Neural crest cell (in vitro differentiated cells): ENCODE results near the gene WSCD1. TPM values are rescaled to one million over a fixed set of nuclear protein-coding genes. Genes with fewer than 3 reads are reported as not detected.

Experiments used
- DNase-seq: peaks from one replicate; pipeline ENCODE4 v3.0.0; 2021; ENCODE audit warnings: low read depth, mixed read lengths, low spot score
- H3K27ac Mint-ChIP-seq: one replicate; pipeline ENCODE4 v1.8.0; 2021; ENCODE audit warnings: mild to moderate bottlenecking, mixed read lengths; ENCODE audit not compliant: unreplicated experiment
- H3K27me3 Mint-ChIP-seq: 2 replicates; pipeline ENCODE4 v1.8.0; 2021; ENCODE audit warnings: low read depth, mild to moderate bottlenecking, mixed read lengths
- H3K36me3 Mint-ChIP-seq: 2 replicates; pipeline ENCODE4 v1.8.0; 2021; ENCODE audit warnings: low read depth, mild to moderate bottlenecking, mixed read lengths
- H3K4me1 Mint-ChIP-seq: 2 replicates; pipeline ENCODE4 v1.8.0; 2021; ENCODE audit warnings: mixed read lengths
- H3K4me3 Mint-ChIP-seq: one replicate; pipeline ENCODE4 v1.8.0; 2021; ENCODE audit warnings: mild to moderate bottlenecking, mixed read lengths
- H3K9me3 Mint-ChIP-seq: 2 replicates; pipeline ENCODE4 v1.8.0; 2021; ENCODE audit warnings: mixed read lengths
- CTCF ChIP-seq: fragments of 200-600 bp; sonication (generic); conservative IDR thresholded peaks from 2 replicates; pipeline ENCODE4 v1.5.0; 2021; ENCODE audit warnings: antibody characterized with exemption, mild to moderate bottlenecking
- total RNA-seq: library from RNA; stranded (reverse); gene quantifications from 2 replicates; pipeline ENCODE4 v1.2.1, GENCODE V29; 2021

Gene WSCD1
- total RNA-seq, 1 donor from 2014 or later: 93.3 TPM

GRCh38 chr17:6106212-6106611, 36.0 kb downstream of the WSCD1 start:
- H3K27ac Mint-ChIP-seq: peak overlapping the region; percentile 63
- TF ChIP-seq CTCF: no peak
- peaks cover 35% of the 10 kb centered on the region for H3K36me3 Mint-ChIP-seq
- no peak overlapping the region for H3K4me3 Mint-ChIP-seq
- H3K9me3 Mint-ChIP-seq: no peaks in the 10 kb centered on the region
- no peak for DNase-seq
- H3K4me1 Mint-ChIP-seq: peaks cover 2% of the 10 kb centered on the region
- H3K27me3 Mint-ChIP-seq: no peaks in the 10 kb centered on the region

- Mint-ChIP-seq H3K9me3 (no peaks in the 10 kb centered on the region), H3K4me3 (no peak overlapping the region), H3K4me1 (no peaks in the 10 kb centered on the region), H3K36me3 (peaks cover 41% of the 10 kb centered on the region), H3K27ac (peak overlapping the region; percentile 44), H3K27me3 (no peaks in the 10 kb centered on the region)
- no peak for DNase-seq
- no peak for TF ChIP-seq CTCF
Measured at GRCh38 chr17:6107791-6108190, 37.6 kb downstream of the WSCD1 start.

GRCh38 chr17:6108382-6108781, 38.2 kb downstream of the WSCD1 start:
- Mint-ChIP-seq H3K36me3 (peaks cover 47% of the 10 kb centered on the region), H3K9me3 (no peaks in the 10 kb centered on the region), H3K4me1 (no peaks in the 10 kb centered on the region)

GRCh38 chr17:6108987-6109386, 38.8 kb downstream of the WSCD1 start:
- no peak overlapping the region for H3K4me3 Mint-ChIP-seq
- no peak for TF ChIP-seq CTCF

More at GRCh38 chr17:6108382-6108781, 38.2 kb downstream of the WSCD1 start:
- no peak overlapping the region for H3K4me3 Mint-ChIP-seq
- no peak for DNase-seq
- no peak for TF ChIP-seq CTCF
- H3K27ac Mint-ChIP-seq: no peak overlapping the region
- no peaks in the 10 kb centered on the region for H3K27me3 Mint-ChIP-seq

GRCh38 chr17:6109536-6109935, 39.4 kb downstream of the WSCD1 start:
- Mint-ChIP-seq H3K27me3 (no peaks in the 10 kb centered on the region), H3K36me3 (peaks cover 53% of the 10 kb centered on the region), H3K4me1 (no peaks in the 10 kb centered on the region), H3K27ac (no peak overlapping the region), H3K9me3 (no peaks in the 10 kb centered on the region), H3K4me3 (no peak overlapping the region)
- DNase-seq: no peak
- no peak for TF ChIP-seq CTCF

More at GRCh38 chr17:6108987-6109386, 38.8 kb downstream of the WSCD1 start:
- no peak for DNase-seq
- Mint-ChIP-seq H3K27me3 (no peaks in the 10 kb centered on the region), H3K4me1 (no peaks in the 10 kb centered on the region), H3K27ac (no peak overlapping the region), H3K9me3 (no peaks in the 10 kb centered on the region), H3K36me3 (peaks cover 51% of the 10 kb centered on the region)

GRCh38 chr17:6110088-6110487, 39.9 kb downstream of the WSCD1 start:
- no peak for DNase-seq
- peaks cover 50% of the 10 kb centered on the region for H3K36me3 Mint-ChIP-seq
- TF ChIP-seq CTCF: no peak
- H3K27ac Mint-ChIP-seq: no peak overlapping the region
- H3K27me3 Mint-ChIP-seq: no peaks in the 10 kb centered on the region
- no peaks in the 10 kb centered on the region for H3K4me1 Mint-ChIP-seq
- no peaks in the 10 kb centered on the region for H3K9me3 Mint-ChIP-seq
- no peak overlapping the region for H3K4me3 Mint-ChIP-seq
